Activated CD4-positive, CD25-positive, alpha-beta regulatory T cell treated with anti-CD3 and anti-CD28 coated beads, Interleukin-2, amount 50 U/mL, for 24 hours (primary cell): ENCODE results near the gene TEX14.

Experiments used
- ATAC-seq, 2 donors: fragments of 150-1000 bp; cut with Tn5 transposase; one replicate each; pipeline ENCODE4 v1.10.0; 2021; ENCODE audit warnings: mild to moderate bottlenecking in 1 of 2, moderate library complexity in 1 of 2

Gene TEX14, protein sequence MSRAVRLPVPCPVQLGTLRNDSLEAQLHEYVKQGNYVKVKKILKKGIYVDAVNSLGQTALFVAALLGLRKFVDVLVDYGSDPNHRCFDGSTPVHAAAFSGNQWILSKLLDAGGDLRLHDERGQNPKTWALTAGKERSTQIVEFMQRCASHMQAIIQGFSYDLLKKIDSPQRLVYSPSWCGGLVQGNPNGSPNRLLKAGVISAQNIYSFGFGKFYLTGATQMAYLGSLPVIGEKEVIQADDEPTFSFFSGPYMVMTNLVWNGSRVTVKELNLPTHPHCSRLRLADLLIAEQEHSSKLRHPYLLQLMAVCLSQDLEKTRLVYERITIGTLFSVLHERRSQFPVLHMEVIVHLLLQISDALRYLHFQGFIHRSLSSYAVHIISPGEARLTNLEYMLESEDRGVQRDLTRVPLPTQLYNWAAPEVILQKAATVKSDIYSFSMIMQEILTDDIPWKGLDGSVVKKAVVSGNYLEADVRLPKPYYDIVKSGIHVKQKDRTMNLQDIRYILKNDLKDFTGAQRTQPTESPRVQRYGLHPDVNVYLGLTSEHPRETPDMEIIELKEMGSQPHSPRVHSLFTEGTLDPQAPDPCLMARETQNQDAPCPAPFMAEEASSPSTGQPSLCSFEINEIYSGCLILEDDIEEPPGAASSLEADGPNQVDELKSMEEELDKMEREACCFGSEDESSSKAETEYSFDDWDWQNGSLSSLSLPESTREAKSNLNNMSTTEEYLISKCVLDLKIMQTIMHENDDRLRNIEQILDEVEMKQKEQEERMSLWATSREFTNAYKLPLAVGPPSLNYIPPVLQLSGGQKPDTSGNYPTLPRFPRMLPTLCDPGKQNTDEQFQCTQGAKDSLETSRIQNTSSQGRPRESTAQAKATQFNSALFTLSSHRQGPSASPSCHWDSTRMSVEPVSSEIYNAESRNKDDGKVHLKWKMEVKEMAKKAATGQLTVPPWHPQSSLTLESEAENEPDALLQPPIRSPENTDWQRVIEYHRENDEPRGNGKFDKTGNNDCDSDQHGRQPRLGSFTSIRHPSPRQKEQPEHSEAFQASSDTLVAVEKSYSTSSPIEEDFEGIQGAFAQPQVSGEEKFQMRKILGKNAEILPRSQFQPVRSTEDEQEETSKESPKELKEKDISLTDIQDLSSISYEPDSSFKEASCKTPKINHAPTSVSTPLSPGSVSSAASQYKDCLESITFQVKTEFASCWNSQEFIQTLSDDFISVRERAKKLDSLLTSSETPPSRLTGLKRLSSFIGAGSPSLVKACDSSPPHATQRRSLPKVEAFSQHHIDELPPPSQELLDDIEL (N-terminal part only)

DNA sequence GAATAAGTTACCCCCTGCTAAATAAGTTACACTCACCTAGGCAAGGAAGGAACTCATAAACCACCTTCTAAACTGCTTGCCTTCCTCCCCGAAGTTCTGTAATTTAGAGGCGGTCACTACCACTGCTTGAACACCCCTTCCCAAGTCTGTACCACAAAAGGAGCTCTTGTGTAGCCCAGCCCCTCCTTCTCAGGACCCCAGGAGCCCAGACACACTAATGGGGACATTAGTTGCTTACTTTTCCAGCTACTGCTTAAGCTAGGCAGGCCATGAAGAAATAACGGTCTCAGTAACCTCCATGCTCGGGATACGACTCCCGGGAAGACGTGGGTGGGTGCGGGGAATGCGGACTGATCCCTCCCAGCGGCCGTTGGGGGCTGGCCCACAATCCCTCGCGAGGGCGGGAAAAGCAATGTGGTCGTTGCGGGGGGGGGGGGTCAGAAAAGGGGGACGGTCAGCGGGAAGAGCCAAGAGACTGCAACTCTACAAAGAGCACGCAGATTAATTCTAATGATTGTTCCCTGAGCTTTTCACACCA lies at the start of gene TEX14:
Gene TEX14 (minus strand): TSS at position 345 of the 538 bp plus-strand sequence. CDS start 40,044 bp downstream, outside the sequence.
- no peak for ATAC-seq

DNA sequence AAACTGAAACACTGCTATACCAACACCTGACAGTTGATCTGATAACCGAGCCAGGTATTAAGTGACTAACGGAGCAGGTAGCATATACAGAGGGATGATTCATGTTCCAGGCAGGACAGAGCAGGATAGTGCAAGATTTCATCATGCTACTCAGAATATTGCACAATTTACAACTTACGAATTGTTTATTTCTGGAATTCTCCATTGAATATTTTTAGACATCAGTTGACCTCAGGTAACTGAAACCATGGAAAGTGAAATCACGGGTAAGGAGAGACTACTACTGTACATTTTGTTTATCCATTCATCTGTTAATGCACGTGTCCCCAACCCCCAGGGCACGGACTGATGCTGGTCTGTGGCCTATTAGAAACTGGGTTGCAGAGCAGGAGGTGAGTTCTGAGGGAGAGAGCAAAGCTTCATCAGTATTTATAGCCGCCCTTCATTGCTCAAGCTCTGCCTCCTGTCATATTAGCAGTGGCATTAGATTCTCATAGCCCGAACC lies 49.3 kb upstream of the TEX14 start:
- ATAC-seq: no peak

DNA sequence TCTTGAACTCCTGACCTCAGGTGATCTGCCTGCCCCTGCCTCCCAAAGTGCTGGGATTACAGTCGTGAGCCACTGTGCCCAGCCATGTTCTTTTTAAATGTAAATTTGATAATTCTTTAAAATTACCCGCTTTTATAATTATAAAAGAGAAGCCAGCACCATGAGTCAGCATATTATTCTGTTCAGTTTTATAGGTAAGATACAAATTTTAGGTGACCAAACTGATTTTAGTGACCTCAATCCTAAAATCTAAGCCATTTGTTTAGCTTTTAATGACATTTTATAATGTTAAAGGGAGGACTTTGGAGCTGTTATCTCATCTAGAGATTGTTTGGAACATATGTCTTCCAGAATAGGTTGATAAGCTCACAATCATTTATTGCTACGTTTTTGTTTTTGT lies 43.0 kb upstream of the TEX14 start:
- ATAC-seq: no peak

DNA sequence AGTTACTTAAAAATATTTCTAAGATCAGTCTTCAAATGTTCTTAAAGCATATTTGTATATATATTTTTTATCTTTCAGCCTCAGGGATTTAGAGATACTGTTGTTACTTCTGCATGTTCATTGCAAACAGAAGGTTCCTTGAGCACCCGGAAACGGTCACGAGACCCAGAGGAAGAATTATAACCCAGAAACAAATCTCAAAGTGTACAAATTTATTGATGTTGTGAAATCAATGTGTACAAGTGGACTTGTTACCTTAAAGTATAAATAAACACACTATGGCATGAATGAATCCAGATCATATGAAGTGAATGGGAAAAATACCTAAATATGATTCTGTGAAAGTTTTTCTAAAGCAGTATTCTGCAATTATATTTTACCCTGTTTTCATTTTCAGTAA lies 42.2 kb upstream of the TEX14 start:
- ATAC-seq: no peak

DNA sequence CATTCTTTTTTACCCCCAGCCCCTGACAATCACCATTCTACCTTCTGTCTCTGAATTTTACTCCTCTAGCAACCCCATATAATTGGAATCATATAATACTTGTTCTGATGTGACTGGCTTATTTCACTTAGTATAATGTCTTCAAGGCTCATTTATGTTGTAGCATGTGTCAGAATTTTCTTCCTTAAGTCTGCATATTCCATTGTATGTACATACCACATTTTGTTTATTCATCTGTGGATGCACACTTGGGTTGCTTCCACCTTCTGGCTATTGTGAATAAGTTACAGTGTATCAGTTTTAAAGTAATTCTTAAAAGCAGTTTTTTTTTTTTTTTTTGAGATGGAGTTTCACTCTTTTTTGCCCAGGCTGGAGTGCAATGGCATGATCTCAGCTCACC lies 39.1 kb upstream of the TEX14 start:
- ATAC-seq: no peak

DNA sequence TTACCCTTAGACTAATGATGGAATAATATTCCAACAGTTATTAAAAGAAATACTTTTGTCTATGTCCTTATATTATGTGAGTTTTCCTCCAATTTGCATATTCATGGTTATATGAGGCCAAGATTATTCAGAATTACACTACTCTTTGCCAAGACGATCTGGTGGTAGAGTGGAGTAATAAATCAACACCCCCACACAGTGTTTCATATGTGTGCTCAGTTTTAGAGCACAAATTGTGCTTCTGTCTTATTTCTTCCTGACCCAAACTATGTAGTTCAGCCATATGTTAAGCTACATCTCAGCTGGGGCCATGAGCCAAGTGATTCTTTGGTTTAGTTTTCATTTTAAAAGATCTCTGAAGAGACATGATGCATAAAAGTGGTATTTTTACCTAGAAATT lies 37.0 kb upstream of the TEX14 start:
- no peak for ATAC-seq

DNA sequence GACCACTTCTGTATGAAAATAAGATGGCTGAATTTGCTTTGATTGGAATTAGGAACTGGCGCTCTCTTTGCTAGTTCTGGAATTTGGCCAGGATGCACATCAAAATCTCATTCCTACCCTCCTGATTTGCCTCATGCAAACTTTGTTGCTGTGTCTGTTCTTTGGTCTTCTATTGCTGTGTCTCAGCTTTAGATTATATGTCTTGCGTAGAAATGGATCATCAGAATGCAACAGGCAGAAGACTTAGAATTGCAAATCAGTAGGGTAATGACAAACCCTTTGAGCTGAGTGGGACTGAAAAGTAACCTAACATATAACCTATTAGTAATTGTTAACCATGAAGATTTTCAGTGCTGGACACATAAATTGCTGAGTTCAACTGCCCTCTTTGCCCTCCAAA lies 30.9 kb upstream of the TEX14 start:
- ATAC-seq: no peak

DNA sequence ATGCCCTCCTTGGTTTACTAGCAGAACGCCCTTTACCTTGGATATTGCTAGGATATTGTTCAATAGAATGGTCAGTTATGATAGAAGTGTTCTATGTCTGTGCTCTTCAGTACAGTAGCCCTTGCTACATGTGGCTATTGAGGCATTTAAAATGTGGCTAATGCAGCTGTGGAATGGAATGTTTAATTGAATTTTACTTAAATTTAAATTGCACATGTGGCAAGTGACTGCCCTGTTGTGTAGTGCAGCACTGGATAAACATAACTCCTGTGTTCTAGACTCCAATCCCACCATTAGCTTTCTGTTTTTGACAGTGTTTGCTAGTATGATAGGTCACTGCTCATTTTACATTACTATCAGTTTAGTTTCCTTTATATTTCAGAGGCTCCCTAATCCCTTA lies 30.4 kb upstream of the TEX14 start:
- no peak for ATAC-seq

DNA sequence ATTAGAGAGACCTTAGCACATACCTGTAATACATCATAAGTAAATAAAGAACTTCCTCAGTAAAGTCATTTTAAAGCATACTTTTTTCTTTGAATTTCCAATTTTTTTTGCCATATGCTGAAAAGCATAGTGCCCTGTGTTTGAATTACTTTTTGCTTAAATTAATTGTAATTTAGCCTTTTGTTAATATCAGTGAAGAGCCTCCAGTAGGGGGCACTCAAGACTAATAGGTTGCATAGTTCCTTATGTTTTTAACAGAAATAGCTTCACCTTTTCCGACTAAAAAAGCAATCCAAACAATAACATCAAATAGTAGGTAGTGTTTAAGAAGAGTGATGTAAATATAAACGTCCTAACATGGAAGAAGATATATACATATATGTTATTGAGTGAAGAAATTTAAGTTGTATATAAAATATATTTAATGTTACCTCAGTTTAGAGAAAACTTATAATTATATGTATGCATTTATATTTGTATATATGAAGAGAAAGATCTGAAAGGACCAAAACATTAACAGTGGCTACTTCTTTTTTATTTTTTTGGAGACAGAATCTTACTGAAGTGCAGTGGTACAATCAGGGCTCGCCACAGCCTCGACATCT lies 19.2 kb upstream of the TEX14 start:
- ATAC-seq: no peak

DNA sequence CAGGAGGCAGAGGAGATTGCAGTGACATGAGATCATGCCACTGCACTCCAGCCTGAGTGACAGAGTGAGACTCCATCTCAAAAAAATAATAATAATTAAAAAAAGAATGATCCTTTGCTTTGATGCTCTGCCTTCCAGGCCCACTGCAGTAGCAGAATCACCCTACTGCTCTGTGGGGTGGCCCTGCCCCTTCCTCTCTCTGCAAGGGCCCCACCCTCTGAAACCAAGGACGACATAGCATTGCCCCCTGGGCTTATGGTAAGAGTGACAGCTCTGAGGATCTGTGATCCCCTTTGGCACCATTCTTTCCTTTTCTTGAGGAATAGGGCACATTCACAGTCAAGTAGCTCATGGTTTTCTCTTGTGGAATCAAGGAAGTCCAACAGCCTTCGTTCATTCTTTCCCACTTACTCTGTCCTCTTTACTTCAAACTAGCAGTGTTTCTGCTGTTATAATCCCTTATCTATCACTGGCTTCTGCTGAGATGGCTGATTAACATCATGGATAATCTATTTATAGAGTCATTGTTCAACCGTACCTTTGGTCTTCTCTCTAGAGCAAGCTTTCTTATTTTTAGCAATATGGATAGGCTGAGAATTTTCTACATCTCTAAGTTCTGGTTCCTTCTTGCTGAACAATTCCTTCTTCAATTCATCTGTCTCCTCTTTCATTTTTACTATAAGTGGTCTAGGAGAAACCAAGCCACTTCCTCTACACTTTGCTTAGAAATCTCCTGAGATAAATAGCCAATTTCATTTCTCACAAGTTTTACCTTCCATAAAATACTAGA lies 14.7 kb upstream of the TEX14 start:
- no peak for ATAC-seq

DNA sequence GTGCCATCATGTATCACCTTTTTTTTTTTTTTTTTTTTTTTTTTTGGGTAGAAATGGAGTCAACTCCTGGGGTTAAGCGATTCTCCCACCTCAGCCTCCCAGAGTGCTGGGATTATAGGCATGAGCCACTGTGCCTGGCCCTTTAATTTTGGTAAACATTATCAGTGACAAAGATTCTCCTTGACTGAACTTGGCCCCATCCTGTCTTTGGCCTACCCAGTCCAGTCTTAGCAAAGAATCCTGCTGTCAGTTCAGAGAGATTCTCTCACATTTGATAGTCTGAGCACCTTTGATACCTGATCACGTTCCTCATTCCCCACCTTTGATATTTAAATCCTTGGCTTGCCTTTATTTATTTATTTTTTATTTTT lies 12.1 kb upstream of the TEX14 start:
- ATAC-seq: no peak

DNA sequence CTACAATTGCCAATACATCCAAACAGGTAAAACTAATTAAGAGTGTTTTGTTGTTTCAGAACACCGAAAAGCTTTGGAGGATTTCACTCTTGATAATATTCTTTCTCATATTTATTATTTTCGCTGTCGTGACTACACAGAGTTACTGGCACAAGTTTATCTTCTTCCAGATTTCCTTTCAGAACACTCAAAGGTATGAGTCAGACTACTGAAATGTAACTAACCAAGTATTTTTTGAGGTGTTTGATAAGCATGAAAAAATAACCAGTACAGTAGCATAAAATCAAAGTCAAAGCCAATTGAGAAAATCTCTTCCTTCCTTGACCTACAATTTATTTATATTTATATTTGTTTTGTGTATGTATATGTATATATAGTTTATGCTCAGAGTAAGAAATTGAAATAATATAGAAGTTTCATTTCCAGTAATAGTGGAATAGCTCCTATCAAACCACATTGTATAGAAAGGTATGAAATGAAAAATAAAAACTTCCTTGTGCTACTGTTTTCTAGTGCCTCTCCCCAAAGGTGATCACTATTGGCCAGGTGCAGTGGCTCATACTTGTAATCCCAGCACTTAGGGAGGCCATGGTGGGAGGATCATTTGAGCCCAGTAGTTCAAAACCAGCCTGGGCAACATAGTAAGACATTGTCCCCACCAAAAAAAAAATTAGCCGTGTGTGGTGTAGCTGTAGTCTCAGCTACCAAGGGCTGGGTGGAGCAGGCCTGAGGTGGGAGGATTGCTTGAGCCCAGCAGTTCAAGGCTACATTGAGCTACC lies 11.5 kb upstream of the TEX14 start:
- ATAC-seq: peak in 1 of 2 donors; percentile 50

DNA sequence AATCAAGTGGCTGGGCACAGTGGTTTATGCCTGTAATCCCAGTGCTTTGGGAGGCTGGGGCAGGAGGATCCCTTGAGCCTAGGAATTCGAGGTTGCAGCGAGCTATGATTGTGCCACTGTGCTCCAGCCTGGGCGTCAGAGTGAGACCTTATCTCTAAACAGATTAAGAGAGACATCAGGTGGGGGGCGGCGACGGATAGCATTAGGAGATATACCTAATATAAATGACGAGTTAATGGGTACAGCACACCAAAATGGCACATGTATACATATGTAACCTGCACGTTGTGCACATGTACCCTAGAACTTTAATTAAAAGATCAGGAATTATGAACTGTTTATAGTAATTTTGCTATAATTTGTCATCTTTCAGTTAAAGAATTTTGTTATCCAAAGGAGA lies 10.9 kb upstream of the TEX14 start:
- ATAC-seq: no peak

DNA sequence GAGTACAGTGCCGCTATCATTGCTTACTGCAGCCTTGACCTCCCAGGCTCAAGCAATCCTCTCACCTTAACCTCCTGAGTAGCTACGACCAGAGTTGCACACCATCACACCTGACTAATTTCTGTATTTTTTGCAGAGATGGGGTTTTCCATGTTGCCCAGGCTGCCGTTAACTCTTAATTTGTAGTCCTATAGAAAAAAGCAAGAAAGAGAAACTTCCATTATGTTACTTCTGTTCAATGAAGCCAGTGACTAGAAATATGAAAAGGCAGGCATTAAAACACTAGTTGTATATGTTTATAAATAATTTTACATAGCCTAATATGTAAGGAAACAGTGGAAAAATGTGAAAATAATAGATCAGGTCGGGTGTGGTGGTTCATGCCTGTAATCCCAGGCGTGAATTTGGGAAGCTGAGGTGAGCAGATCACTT lies 10.2 kb upstream of the TEX14 start:
- ATAC-seq: peak; percentile 61 to 71

DNA sequence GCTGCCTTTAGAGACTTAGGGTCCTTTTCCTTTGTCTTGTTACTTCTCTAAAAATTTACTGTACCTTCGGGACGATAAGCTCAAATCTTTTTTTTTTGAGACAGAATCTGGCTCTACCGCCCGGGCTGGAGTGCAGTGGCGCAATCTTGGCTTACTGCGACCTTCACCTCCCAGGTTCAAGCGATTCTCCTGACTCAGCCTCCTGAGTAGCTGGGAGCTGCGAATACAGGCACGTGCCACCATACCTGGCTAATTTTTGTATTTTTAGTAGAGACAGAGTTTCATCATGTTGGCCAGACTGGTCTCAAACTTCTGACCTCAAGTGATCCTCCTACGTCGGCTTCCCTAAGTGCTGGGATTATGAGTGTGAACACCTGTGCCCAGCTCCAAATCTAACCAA lies 7.9 kb upstream of the TEX14 start:
- no peak for ATAC-seq

DNA sequence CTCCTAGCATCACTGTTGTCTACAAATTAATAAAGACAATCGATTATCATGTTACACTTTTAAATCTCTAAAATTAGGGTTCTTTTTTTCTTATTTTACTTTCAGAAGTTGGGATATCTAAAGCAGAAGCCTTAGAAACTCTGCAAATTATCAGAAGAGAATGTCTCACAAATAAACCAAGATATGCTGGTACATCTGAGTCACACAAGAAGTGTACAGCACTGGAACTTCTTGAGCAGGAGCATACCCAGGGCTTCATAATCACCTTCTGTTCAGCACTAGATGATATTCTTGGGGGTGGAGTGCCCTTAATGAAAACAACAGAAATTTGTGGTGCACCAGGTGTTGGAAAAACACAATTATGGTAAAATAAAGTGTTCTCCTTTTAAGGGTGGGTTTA lies 3.0 kb upstream of the TEX14 start:
- ATAC-seq: no peak

DNA sequence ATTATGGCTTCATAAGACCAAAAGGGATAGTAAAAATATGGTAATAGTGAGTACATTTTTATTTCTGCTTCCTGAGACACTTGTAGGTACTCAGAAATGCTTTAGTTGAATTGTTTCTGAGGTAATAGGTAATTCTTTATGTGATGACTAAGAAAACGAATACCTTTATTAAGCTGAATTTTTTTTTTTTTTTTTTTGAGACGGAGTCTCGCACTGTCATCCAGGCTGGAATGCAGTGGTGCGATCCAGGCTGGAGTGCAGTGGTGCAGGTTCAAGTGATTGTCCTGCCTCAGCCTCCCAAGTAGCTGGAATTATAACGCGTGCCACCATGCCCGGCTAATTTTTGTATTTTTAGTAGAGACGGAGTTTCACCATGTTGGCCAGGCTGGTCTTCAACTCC lies 2.5 kb upstream of the TEX14 start:
- ATAC-seq: no peak

DNA sequence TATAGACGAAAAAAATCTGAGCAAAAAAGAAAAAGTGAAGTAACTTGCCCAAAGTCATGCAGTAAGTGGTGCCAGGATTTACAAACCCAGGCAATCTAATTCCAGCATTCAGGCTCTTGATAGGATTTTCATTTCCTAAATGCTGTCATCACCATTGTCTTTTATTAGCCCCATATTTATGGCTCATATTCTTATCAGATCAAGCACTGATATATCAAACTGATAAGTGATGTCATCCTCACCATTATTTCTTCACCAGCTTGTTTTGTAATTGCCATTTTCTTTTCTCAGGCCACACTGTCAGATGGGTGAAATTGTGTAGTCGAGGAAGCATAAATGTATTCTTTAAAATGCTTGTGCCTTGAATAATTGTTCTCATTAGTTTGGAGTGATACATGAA lies 1.9 kb upstream of the TEX14 start:
- no peak for ATAC-seq

DNA sequence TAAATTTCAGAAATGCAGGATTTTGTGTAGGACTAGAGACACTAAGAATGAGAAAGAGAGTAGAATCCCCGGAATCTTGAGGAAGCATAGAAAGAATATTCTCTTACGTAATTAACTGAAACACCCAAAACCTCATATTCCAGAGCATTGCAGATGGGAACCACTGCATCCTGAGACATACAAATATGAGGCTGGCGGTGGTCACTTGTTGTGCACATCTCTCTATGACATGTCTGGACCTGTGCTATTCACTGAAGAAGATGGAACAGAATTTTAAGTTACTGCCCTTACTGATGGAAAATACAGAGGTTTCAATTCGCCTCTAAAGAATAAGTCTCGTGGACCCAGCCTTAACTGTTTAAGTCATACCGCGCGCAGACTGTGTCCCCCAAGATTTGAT lies 1.4 kb upstream of the TEX14 start:
- no peak for ATAC-seq

DNA sequence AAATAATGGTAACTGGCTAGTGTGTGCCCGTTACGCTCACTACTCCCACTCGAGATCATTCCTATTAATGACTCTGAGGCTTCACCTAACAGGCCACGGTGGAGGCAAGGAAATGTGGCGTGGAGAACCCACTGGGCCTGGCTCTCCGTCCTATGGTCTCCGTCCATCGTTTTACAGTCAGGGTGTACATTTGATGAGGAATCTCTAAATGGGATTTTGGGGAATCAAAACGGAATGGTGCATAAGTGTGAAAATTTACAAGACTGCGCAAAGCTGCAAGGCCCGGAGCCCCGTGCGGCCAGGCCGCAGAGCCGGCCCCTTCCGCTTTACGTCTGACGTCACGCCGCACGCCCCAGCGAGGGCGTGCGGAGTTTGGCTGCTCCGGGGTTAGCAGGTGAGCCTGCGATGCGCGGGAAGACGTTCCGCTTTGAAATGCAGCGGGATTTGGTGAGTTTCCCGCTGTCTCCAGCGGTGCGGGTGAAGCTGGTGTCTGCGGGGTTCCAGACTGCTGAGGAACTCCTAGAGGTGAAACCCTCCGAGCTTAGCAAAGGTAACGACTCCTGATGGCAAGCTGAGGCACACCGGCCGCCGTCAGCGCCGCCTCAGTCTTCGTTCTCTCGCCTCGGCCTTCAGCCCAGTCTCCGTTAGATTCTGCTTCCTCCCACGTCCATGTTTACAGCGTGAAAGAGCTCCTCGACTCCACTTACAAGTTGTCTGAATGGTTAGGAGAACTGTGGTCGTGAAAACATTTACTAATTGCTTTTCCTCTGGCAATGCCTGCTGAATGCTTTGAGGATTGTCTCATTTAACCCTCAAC lies 602 bp upstream of the TEX14 start, which contains the start of gene RAD51C:
Gene RAD51C (plus strand): TSS at position 364 of the 817 bp plus-strand sequence. CDS start 42 bp downstream, at position 406.
- peak; percentile 100 for ATAC-seq
